Brain microvascular endothelial cell (primary cell): ENCODE data around the gene MYL4.

Experiments
- DNase-seq: peaks from one replicate; pipeline ENCODE4 v3.0.0-alpha.2; 2020
- H3K27ac ChIP-seq: fragments of 250-450 bp; sonication (Bioruptor Pico); 2 replicates; pipeline ENCODE4 v1.5.1; 2020; ENCODE audit warnings: mild to moderate bottlenecking, moderate library complexity
- H3K27me3 ChIP-seq: fragments of 250-450 bp; sonication (Bioruptor Pico); replicated peaks from 2 replicates; pipeline ENCODE4 v1.5.1; 2020; ENCODE audit warnings: mild to moderate bottlenecking
- H3K36me3 ChIP-seq: fragments of 250-450 bp; sonication (Bioruptor Pico); replicated peaks from 2 replicates; pipeline ENCODE4 v1.5.1; 2020; ENCODE audit warnings: mild to moderate bottlenecking
- H3K4me3 ChIP-seq: 2 replicates; pipeline ENCODE4 v1.5.1; 2011; ENCODE audit warnings: low read depth, mild to moderate bottlenecking, control low read depth, low read length, moderate library complexity
- CTCF ChIP-seq: IDR thresholded peaks from 2 replicates; pipeline ENCODE4 v1.5.1; 2011; ENCODE audit warnings: low read depth, mild to moderate bottlenecking, moderate library complexity, low read length, control low read depth, inconsistent platforms; ENCODE audit errors: missing control alignments
- in situ Hi-C: cut with HindIII; loops from 2 replicates; pipeline ENCODE4 v1.10.0; 2017; ENCODE audit warnings: low sequenced_read_pairs, low pct_ligation_motif_present

MYL4 gene

GRCh38 chr17:47225436-47225858, 16.3 kb downstream of the MYL4 start:
- in situ Hi-C loops = no loop called here
- Histone ChIP-seq H3K27ac (peak overlapping the region; percentile 89), H3K36me3 (no peaks in the 10 kb centered on the region), H3K4me3 (no peak overlapping the region), H3K27me3 (no peaks in the 10 kb centered on the region)
- peak; percentile 91 for DNase-seq
- TF ChIP-seq CTCF = no peak

GRCh38 chr17:47225911-47226688, 17.0 kb downstream of the MYL4 start:
- no peaks in the 10 kb centered on the region for H3K36me3 ChIP-seq
- in situ Hi-C loops = no loop called here
- H3K27me3 ChIP-seq = no peaks in the 10 kb centered on the region
- no peak for DNase-seq
- no peak for TF ChIP-seq CTCF
- H3K4me3 ChIP-seq = no peak overlapping the region
- peak overlapping the region; percentile 89 for H3K27ac ChIP-seq

GRCh38 chr17:47227862-47228261, 18.7 kb downstream of the MYL4 start:
- no peak for TF ChIP-seq CTCF
- in situ Hi-C loops = no loop called here

GRCh38 chr17:47229535-47230443, 20.6 kb downstream of the MYL4 start:
- H3K36me3 ChIP-seq = no peaks in the 10 kb centered on the region
- DNase-seq = peak; percentile 94
- peak overlapping the region; percentile 79 for H3K27ac ChIP-seq
- H3K27me3 ChIP-seq = no peaks in the 10 kb centered on the region
- TF ChIP-seq CTCF = peak; percentile 100
- peak overlapping the region; percentile 24 for H3K4me3 ChIP-seq
- in situ Hi-C loops = no loop called here

More at GRCh38 chr17:47227862-47228261, 18.7 kb downstream of the MYL4 start:
- Histone ChIP-seq H3K27me3 (no peaks in the 10 kb centered on the region), H3K36me3 (no peaks in the 10 kb centered on the region), H3K4me3 (no peak overlapping the region), H3K27ac (no peak overlapping the region)
- DNase-seq = no peak

- peak overlapping the region; percentile 79 for H3K27ac ChIP-seq
- H3K27me3 ChIP-seq = no peaks in the 10 kb centered on the region
- no peak for TF ChIP-seq CTCF
- H3K36me3 ChIP-seq = no peaks in the 10 kb centered on the region
- DNase-seq = no peak
- H3K4me3 ChIP-seq = no peak overlapping the region
- in situ Hi-C loops = no loop called here
Observed at GRCh38 chr17:47230864-47231263, 21.7 kb downstream of the MYL4 start.
